Activated CD8-positive, alpha-beta memory T cell treated with anti-CD3 and anti-CD28 coated beads, Interleukin-2, amount 50 U/mL, for 1 hour (primary cell): ENCODE results near the gene FUZ.
A peak's percentile ranks its signal among the peaks of the same experiment; 100 is the strongest.

Experiments used
- DNase-seq: peaks from one replicate; pipeline ENCODE4 v3.0.0-alpha.2; 2020; ENCODE audit errors: extremely low read depth

Gene FUZ

GRCh38 chr19:49781394-49781793 lies 31.7 kb downstream of the FUZ start:
- no peak for DNase-seq

GRCh38 chr19:49780861-49781260 lies 32.2 kb downstream of the FUZ start:
- no peak for DNase-seq

- DNase-seq: no peak
Observed at GRCh38 chr19:49779731-49780555, 33.1 kb downstream of the FUZ start.

GRCh38 chr19:49776371-49776764 lies 36.7 kb downstream of the FUZ start:
- no peak for DNase-seq

GRCh38 chr19:49775742-49776370 lies 37.2 kb downstream of the FUZ start:
- DNase-seq: no peak

GRCh38 chr19:49774969-49775368 lies 38.1 kb downstream of the FUZ start:
- DNase-seq: no peak

- no peak for DNase-seq
Observed at GRCh38 chr19:49773663-49774350, 39.3 kb downstream of the FUZ start.

- DNase-seq: no peak
Observed at GRCh38 chr19:49772850-49773432, 40.2 kb downstream of the FUZ start.

GRCh38 chr19:49771674-49772139 lies 41.4 kb downstream of the FUZ start:
- no peak for DNase-seq

GRCh38 chr19:49770529-49770928 lies 42.6 kb downstream of the FUZ start:
- DNase-seq: no peak

GRCh38 chr19:49767967-49768581 lies 45.0 kb downstream of the FUZ start:
- DNase-seq: no peak

GRCh38 chr19:49767381-49767780 lies 45.7 kb downstream of the FUZ start:
- no peak for DNase-seq

GRCh38 chr19:49766930-49767299 lies 46.2 kb downstream of the FUZ start, which contains the start of gene AP2A1:
AP2A1 (plus strand) TSS chr19:49767001; CDS start chr19:49767134, 133 bp downstream.
- DNase-seq: no peak

GRCh38 chr19:49766007-49766929 lies 46.8 kb downstream of the FUZ start:
- peak; percentile 98 for DNase-seq

- no peak for DNase-seq
Observed at GRCh38 chr19:49764341-49764740, 48.8 kb downstream of the FUZ start.

GRCh38 chr19:49763230-49763629 lies 49.9 kb downstream of the FUZ start, which contains the start of gene TSKS:
TSKS (minus strand) TSS chr19:49763306; CDS start chr19:49763247, 59 bp downstream.
- no peak for DNase-seq

GRCh38 chr19:49761625-49762311 lies 51.3 kb downstream of the FUZ start:
- DNase-seq: no peak

- DNase-seq: no peak
Observed at GRCh38 chr19:49761249-49761624, 51.9 kb downstream of the FUZ start.

GRCh38 chr19:49758292-49758691 lies 54.8 kb downstream of the FUZ start:
- no peak for DNase-seq
